Measurements from ENCODE around the gene OR1J2.

Gene OR1J2

GRCh38 chr9:122538757-122539156 lies 28.2 kb downstream of the OR1J2 start:
- Histone ChIP-seq H2BK120ac (ENCODE audit: low read depth, low read length) (no peak overlapping the region), H2BK5ac (ENCODE audit: low read depth, low read length, poor library complexity, severe bottlenecking) (no peak overlapping the region), H3K14ac (ENCODE audit: low read length in 2 of 2) (no peak overlapping the region), H3K4me1 (ENCODE audit: control insufficient read depth, insufficient read depth, low read depth, low read length) (no peaks in the 10 kb centered on the region), H3K23ac (ENCODE audit: low read length in 2 of 2) (no peak overlapping the region), H2AK5ac (ENCODE audit: low read length, severe bottlenecking) (no peak overlapping the region), H3K9me3 (ENCODE audit: control insufficient read depth, low read length) (no peaks in the 10 kb centered on the region), H2AFZ (ENCODE audit: low read depth, low read length) (no peak overlapping the region), H2BK12ac (ENCODE audit: low read length in 2 of 2) (no peak overlapping the region), H3K18ac (ENCODE audit: low read depth in 1 of 2, low read length in 2 of 2) (no peak overlapping the region), H3K79me1 (replicated peaks; ENCODE audit: low read length, poor library complexity, severe bottlenecking) (no peaks in the 10 kb centered on the region), H2BK15ac (ENCODE audit: low read depth, poor library complexity, severe bottlenecking) (no peak overlapping the region), H4K91ac (ENCODE audit: low read length) (no peak overlapping the region), H3K4ac (ENCODE audit: low read depth in 1 of 2, low read length in 2 of 2) (no peak overlapping the region), H3K4me3 (ENCODE audit: insufficient read depth in 1 of 2, low read depth in 1 of 2, low read length in 2 of 2) (no peak overlapping the region), H4K8ac (ENCODE audit: low read length) (no peak overlapping the region), H3K36me3 (ENCODE audit: control insufficient read depth in 1 of 2, insufficient read depth in 2 of 2, low read depth in 1 of 2, low read length in 2 of 2) (no peaks in the 10 kb centered on the region), H3K4me2 (ENCODE audit: low read length, poor library complexity, severe bottlenecking) (no peak overlapping the region), H3K9ac (ENCODE audit: low read length) (no peak overlapping the region), H3K27ac (ENCODE audit: low read length, poor library complexity, severe bottlenecking) (no peak overlapping the region), H3K27me3 (ENCODE audit: control insufficient read depth in 1 of 2, insufficient read depth in 1 of 2, low read length in 2 of 2) (no peaks in the 10 kb centered on the region)
- DNase-seq = no peak
- no CpG with 5 or more reads among the region's 2 CpGs for WGBS

- no peak overlapping the region for H4K91ac ChIP-seq (ENCODE audit: low read length)
- H2AK5ac ChIP-seq (ENCODE audit: low read length, severe bottlenecking) = no peak overlapping the region
- H2BK12ac ChIP-seq (ENCODE audit: low read length in 2 of 2) = no peak overlapping the region
- H2AFZ ChIP-seq (ENCODE audit: low read depth, low read length) = no peak overlapping the region
- H3K9me3 ChIP-seq (ENCODE audit: control insufficient read depth, low read length) = no peaks in the 10 kb centered on the region
- DNase-seq = no peak
- H3K4me1 ChIP-seq (ENCODE audit: control insufficient read depth, insufficient read depth, low read depth, low read length) = no peaks in the 10 kb centered on the region
- H3K14ac ChIP-seq (ENCODE audit: low read length in 2 of 2) = no peak overlapping the region
- H3K27me3 ChIP-seq (ENCODE audit: control insufficient read depth in 1 of 2, insufficient read depth in 1 of 2, low read length in 2 of 2) = no peaks in the 10 kb centered on the region
- H3K4me3 ChIP-seq (ENCODE audit: insufficient read depth in 1 of 2, low read depth in 1 of 2, low read length in 2 of 2) = no peak overlapping the region
- no peak overlapping the region for H2BK120ac ChIP-seq (ENCODE audit: low read depth, low read length)
- H3K18ac ChIP-seq (ENCODE audit: low read depth in 1 of 2, low read length in 2 of 2) = no peak overlapping the region
- H3K79me1 ChIP-seq (replicated peaks; ENCODE audit: low read length, poor library complexity, severe bottlenecking) = no peaks in the 10 kb centered on the region
- H3K4ac ChIP-seq (ENCODE audit: low read depth in 1 of 2, low read length in 2 of 2) = no peak overlapping the region
- WGBS = 86% methylated on average over 5 of the region's 8 CpGs
- no peak overlapping the region for H2BK15ac ChIP-seq (ENCODE audit: low read depth, poor library complexity, severe bottlenecking)
- H3K9ac ChIP-seq (ENCODE audit: low read length) = no peak overlapping the region
- no peak overlapping the region for H2BK5ac ChIP-seq (ENCODE audit: low read depth, low read length, poor library complexity, severe bottlenecking)
- H4K8ac ChIP-seq (ENCODE audit: low read length) = no peak overlapping the region
- no peak overlapping the region for H3K4me2 ChIP-seq (ENCODE audit: low read length, poor library complexity, severe bottlenecking)
- H3K36me3 ChIP-seq (ENCODE audit: control insufficient read depth in 1 of 2, insufficient read depth in 2 of 2, low read depth in 1 of 2, low read length in 2 of 2) = no peaks in the 10 kb centered on the region
- H3K27ac ChIP-seq (ENCODE audit: low read length, poor library complexity, severe bottlenecking) = no peak overlapping the region
- no peak overlapping the region for H3K23ac ChIP-seq (ENCODE audit: low read length in 2 of 2)
Measured at GRCh38 chr9:122546196-122546595, 35.6 kb downstream of the OR1J2 start.

- Histone ChIP-seq H4K8ac (ENCODE audit: low read length) (no peak overlapping the region), H3K4ac (ENCODE audit: low read depth in 1 of 2, low read length in 2 of 2) (no peak overlapping the region), H3K27me3 (ENCODE audit: control insufficient read depth in 1 of 2, insufficient read depth in 1 of 2, low read length in 2 of 2) (peaks cover 0 to 16% of the 10 kb centered on the region in 2 experiments), H2AK5ac (ENCODE audit: low read length, severe bottlenecking) (no peak overlapping the region), H3K9me3 (ENCODE audit: control insufficient read depth, low read length) (no peaks in the 10 kb centered on the region), H3K14ac (ENCODE audit: low read length in 2 of 2) (no peak overlapping the region), H2BK15ac (ENCODE audit: low read depth, poor library complexity, severe bottlenecking) (no peak overlapping the region), H3K4me3 (ENCODE audit: insufficient read depth in 1 of 2, low read depth in 1 of 2, low read length in 2 of 2) (no peak overlapping the region), H3K4me2 (ENCODE audit: low read length, poor library complexity, severe bottlenecking) (no peak overlapping the region), H2BK12ac (ENCODE audit: low read length in 2 of 2) (no peak overlapping the region), H3K23ac (ENCODE audit: low read length in 2 of 2) (no peak overlapping the region), H3K4me1 (ENCODE audit: control insufficient read depth, insufficient read depth, low read depth, low read length) (no peaks in the 10 kb centered on the region), H3K18ac (ENCODE audit: low read depth in 1 of 2, low read length in 2 of 2) (no peak overlapping the region), H3K9ac (ENCODE audit: low read length) (no peak overlapping the region), H4K91ac (ENCODE audit: low read length) (no peak overlapping the region), H2AFZ (ENCODE audit: low read depth, low read length) (no peak overlapping the region), H3K79me1 (replicated peaks; ENCODE audit: low read length, poor library complexity, severe bottlenecking) (no peaks in the 10 kb centered on the region), H3K36me3 (ENCODE audit: control insufficient read depth in 1 of 2, insufficient read depth in 2 of 2, low read depth in 1 of 2, low read length in 2 of 2) (no peaks in the 10 kb centered on the region), H2BK120ac (ENCODE audit: low read depth, low read length) (no peak overlapping the region), H2BK5ac (ENCODE audit: low read depth, low read length, poor library complexity, severe bottlenecking) (no peak overlapping the region), H3K27ac (ENCODE audit: low read length, poor library complexity, severe bottlenecking) (no peak overlapping the region)
- DNase-seq = no peak
- 55% methylated on average over 5 of the region's 5 CpGs for WGBS
Measured at GRCh38 chr9:122551371-122551770, 40.8 kb downstream of the OR1J2 start.

- no peak within 1 kb of the TSS for H3K27ac ChIP-seq (ENCODE audit: low read length, poor library complexity, severe bottlenecking)
- no peak within 1 kb of the TSS for H2BK120ac ChIP-seq (ENCODE audit: low read depth, low read length)
- no peak within 1 kb of the TSS for H3K4me3 ChIP-seq (ENCODE audit: insufficient read depth in 1 of 2, low read depth in 1 of 2, low read length in 2 of 2)
- H3K4me2 ChIP-seq (ENCODE audit: low read length, poor library complexity, severe bottlenecking) = no peak within 1 kb of the TSS
- no peak within 1 kb of the TSS for H3K14ac ChIP-seq (ENCODE audit: low read length in 2 of 2)
- no peak within 1 kb of the TSS for H3K4ac ChIP-seq (ENCODE audit: low read depth in 1 of 2, low read length in 2 of 2)
- no peaks in the 10 kb centered on the region for H3K4me1 ChIP-seq (ENCODE audit: control insufficient read depth, insufficient read depth, low read depth, low read length)
- H3K9ac ChIP-seq (ENCODE audit: low read length) = no peak within 1 kb of the TSS
- H3K27me3 ChIP-seq (ENCODE audit: control insufficient read depth in 1 of 2, insufficient read depth in 1 of 2, low read length in 2 of 2) = peaks cover 0 to 16% of the 10 kb centered on the region in 2 experiments
- no peaks in the 10 kb centered on the region for H3K36me3 ChIP-seq (ENCODE audit: control insufficient read depth in 1 of 2, insufficient read depth in 2 of 2, low read depth in 1 of 2, low read length in 2 of 2)
- H4K91ac ChIP-seq (ENCODE audit: low read length) = no peak within 1 kb of the TSS
- no peak within 1 kb of the TSS for H2AK5ac ChIP-seq (ENCODE audit: low read length, severe bottlenecking)
- H4K8ac ChIP-seq (ENCODE audit: low read length) = no peak within 1 kb of the TSS
- no peak within 1 kb of the TSS for H2AFZ ChIP-seq (ENCODE audit: low read depth, low read length)
- no peaks in the 10 kb centered on the region for H3K79me1 ChIP-seq (replicated peaks; ENCODE audit: low read length, poor library complexity, severe bottlenecking)
- 77% methylated on average over 2 of the region's 2 CpGs for WGBS
- H3K9me3 ChIP-seq (ENCODE audit: control insufficient read depth, low read length) = no peaks in the 10 kb centered on the region
- no peak for DNase-seq
- no peak within 1 kb of the TSS for H2BK15ac ChIP-seq (ENCODE audit: low read depth, poor library complexity, severe bottlenecking)
- no peak within 1 kb of the TSS for H2BK5ac ChIP-seq (ENCODE audit: low read depth, low read length, poor library complexity, severe bottlenecking)
- H2BK12ac ChIP-seq (ENCODE audit: low read length in 2 of 2) = no peak within 1 kb of the TSS
- H3K23ac ChIP-seq (ENCODE audit: low read length in 2 of 2) = no peak within 1 kb of the TSS
- H3K18ac ChIP-seq (ENCODE audit: low read depth in 1 of 2, low read length in 2 of 2) = no peak within 1 kb of the TSS
Measured at GRCh38 chr9:122552812-122553211, 42.2 kb downstream of the OR1J2 start, which contains the start of gene OR1N2. TSS of gene OR1N2 (plus strand) at chr9:122553112. CDS start at chr9:122553212, 100 bp downstream.
